ENCODE measurements around the gene CNTN6. TPM values are rescaled to one million over a fixed set of nuclear protein-coding genes. Genes with fewer than 3 reads are reported as not detected.

CNTN6 gene
- total RNA-seq, 1 experiment from 2014 or later: not detected

DNA sequence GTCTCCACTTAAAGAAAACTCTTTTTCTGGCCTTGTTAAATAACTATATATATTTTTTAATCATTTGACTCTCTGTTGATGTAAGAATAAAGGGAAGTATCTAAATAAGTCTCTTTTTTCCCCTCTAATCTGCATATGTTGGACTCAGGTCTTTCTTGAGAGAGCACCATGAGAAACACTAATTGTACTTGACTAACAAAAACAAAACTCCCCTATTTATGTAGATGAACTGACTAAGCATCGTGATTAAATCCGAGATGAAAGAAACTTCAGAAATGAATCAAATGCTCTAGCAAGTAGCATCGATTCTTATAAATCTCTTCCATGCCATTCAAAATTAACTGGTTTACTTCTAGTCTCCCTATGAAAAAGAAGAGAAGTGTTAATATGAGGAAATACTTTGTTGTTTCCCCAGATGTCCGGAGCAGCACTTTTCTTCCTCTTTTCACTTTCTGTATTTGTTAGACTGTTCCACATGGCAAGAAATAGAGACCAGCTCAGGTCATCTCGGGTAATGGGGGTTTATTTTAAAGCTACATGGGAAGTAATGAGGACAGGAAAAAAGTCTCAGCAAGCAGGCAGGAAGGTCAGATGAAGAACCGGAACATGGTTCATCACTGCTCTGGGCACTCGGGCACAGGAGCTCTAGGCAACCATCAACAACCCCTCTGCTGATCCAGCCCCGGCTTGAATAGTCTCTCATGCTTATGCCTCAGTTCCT, 288.3 kb downstream of the CNTN6 start:
- ATAC-seq (no peak), DNase-seq (ENCODE audit: low spot score) (no peak)
- ChIA-PET CTCF (no interaction called here), POLR2A (no interaction called here)
- Mint-ChIP-seq H3K27me3 (ENCODE audit: low read depth) (peaks cover 3% of the 10 kb centered on the region; the same call in 1 of the 2 replicates), H3K9me3 (peaks cover 86% of the 10 kb centered on the region), H3K27ac (no peak overlapping the region), H3K4me3 (no peak overlapping the region), H3K36me3 (peaks cover 72% of the 10 kb centered on the region), H3K4me1 (no peaks in the 10 kb centered on the region)
- no peak for TF ChIP-seq ESRRA (CRISPR knock-in tag; IDR thresholded peaks at IDR 0.05; ENCODE audit: borderline replicate concordance)
- TF ChIP-seq IRF1 (CRISPR knock-in tag; IDR thresholded peaks at IDR 0.05): no peak
- no peak for TF ChIP-seq NR3C1 (CRISPR knock-in tag; conservative IDR thresholded peaks at IDR 0.05; ENCODE audit: low read depth)
- no peak for TF ChIP-seq NFATC4 (CRISPR knock-in tag; IDR thresholded peaks at IDR 0.05)
- TF ChIP-seq HMGA2 (CRISPR knock-in tag; IDR thresholded peaks at IDR 0.05): no peak
- no peak for TF ChIP-seq SP1 (CRISPR knock-in tag; conservative IDR thresholded peaks at IDR 0.05)
- TF ChIP-seq, protein P1, sequence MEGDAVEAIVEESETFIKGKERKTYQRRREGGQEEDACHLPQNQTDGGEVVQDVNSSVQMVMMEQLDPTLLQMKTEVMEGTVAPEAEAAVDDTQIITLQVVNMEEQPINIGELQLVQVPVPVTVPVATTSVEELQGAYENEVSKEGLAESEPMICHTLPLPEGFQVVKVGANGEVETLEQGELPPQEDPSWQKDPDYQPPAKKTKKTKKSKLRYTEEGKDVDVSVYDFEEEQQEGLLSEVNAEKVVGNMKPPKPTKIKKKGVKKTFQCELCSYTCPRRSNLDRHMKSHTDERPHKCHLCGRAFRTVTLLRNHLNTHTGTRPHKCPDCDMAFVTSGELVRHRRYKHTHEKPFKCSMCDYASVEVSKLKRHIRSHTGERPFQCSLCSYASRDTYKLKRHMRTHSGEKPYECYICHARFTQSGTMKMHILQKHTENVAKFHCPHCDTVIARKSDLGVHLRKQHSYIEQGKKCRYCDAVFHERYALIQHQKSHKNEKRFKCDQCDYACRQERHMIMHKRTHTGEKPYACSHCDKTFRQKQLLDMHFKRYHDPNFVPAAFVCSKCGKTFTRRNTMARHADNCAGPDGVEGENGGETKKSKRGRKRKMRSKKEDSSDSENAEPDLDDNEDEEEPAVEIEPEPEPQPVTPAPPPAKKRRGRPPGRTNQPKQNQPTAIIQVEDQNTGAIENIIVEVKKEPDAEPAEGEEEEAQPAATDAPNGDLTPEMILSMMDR (IDR thresholded peaks at IDR 0.05): no peak
- TF ChIP-seq ZNF416 (CRISPR knock-in tag; IDR thresholded peaks at IDR 0.05): no peak
- TF ChIP-seq, protein P2, sequence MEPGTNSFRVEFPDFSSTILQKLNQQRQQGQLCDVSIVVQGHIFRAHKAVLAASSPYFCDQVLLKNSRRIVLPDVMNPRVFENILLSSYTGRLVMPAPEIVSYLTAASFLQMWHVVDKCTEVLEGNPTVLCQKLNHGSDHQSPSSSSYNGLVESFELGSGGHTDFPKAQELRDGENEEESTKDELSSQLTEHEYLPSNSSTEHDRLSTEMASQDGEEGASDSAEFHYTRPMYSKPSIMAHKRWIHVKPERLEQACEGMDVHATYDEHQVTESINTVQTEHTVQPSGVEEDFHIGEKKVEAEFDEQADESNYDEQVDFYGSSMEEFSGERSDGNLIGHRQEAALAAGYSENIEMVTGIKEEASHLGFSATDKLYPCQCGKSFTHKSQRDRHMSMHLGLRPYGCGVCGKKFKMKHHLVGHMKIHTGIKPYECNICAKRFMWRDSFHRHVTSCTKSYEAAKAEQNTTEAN (CRISPR knock-in tag; IDR thresholded peaks at IDR 0.05): no peak
- TF ChIP-seq, protein P3, sequence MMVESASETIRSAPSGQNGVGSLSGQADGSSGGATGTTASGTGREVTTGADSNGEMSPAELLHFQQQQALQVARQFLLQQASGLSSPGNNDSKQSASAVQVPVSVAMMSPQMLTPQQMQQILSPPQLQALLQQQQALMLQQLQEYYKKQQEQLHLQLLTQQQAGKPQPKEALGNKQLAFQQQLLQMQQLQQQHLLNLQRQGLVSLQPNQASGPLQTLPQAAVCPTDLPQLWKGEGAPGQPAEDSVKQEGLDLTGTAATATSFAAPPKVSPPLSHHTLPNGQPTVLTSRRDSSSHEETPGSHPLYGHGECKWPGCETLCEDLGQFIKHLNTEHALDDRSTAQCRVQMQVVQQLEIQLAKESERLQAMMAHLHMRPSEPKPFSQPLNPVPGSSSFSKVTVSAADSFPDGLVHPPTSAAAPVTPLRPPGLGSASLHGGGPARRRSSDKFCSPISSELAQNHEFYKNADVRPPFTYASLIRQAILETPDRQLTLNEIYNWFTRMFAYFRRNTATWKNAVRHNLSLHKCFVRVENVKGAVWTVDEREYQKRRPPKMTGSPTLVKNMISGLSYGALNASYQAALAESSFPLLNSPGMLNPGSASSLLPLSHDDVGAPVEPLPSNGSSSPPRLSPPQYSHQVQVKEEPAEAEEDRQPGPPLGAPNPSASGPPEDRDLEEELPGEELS (CRISPR knock-in tag; IDR thresholded peaks at IDR 0.05): no peak
- TF ChIP-seq, protein P4, sequence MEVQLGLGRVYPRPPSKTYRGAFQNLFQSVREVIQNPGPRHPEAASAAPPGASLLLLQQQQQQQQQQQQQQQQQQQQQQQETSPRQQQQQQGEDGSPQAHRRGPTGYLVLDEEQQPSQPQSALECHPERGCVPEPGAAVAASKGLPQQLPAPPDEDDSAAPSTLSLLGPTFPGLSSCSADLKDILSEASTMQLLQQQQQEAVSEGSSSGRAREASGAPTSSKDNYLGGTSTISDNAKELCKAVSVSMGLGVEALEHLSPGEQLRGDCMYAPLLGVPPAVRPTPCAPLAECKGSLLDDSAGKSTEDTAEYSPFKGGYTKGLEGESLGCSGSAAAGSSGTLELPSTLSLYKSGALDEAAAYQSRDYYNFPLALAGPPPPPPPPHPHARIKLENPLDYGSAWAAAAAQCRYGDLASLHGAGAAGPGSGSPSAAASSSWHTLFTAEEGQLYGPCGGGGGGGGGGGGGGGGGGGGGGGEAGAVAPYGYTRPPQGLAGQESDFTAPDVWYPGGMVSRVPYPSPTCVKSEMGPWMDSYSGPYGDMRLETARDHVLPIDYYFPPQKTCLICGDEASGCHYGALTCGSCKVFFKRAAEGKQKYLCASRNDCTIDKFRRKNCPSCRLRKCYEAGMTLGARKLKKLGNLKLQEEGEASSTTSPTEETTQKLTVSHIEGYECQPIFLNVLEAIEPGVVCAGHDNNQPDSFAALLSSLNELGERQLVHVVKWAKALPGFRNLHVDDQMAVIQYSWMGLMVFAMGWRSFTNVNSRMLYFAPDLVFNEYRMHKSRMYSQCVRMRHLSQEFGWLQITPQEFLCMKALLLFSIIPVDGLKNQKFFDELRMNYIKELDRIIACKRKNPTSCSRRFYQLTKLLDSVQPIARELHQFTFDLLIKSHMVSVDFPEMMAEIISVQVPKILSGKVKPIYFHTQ (CRISPR knock-in tag; IDR thresholded peaks at IDR 0.05): no peak
- TF ChIP-seq FOXJ3 (CRISPR knock-in tag; IDR thresholded peaks at IDR 0.05; ENCODE audit: borderline replicate concordance): no peak
- TF ChIP-seq, protein P5, sequence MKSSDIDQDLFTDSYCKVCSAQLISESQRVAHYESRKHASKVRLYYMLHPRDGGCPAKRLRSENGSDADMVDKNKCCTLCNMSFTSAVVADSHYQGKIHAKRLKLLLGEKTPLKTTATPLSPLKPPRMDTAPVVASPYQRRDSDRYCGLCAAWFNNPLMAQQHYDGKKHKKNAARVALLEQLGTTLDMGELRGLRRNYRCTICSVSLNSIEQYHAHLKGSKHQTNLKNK (CRISPR knock-in tag; IDR thresholded peaks at IDR 0.05): no peak
- TF ChIP-seq E2F5 (CRISPR knock-in tag; IDR thresholded peaks at IDR 0.05): no peak
- no peak for TF ChIP-seq OVOL2 (CRISPR knock-in tag; IDR thresholded peaks at IDR 0.05; ENCODE audit: borderline replicate concordance)
- TF ChIP-seq GTF2I (CRISPR knock-in tag; conservative IDR thresholded peaks at IDR 0.05): no peak
- TF ChIP-seq AFF4 (CRISPR knock-in tag; IDR thresholded peaks at IDR 0.05; ENCODE audit: borderline replicate concordance): no peak
- TF ChIP-seq CREB1 (CRISPR knock-in tag; IDR thresholded peaks at IDR 0.05): no peak
- no peak for TF ChIP-seq E2F4 (CRISPR knock-in tag; IDR thresholded peaks at IDR 0.05; ENCODE audit: borderline replicate concordance, low read depth)
